Measurements from ENCODE around the gene TGFBRAP1.
A peak's percentile ranks its signal among the peaks of the same experiment; 100 is the strongest.

Gene TGFBRAP1

DNA sequence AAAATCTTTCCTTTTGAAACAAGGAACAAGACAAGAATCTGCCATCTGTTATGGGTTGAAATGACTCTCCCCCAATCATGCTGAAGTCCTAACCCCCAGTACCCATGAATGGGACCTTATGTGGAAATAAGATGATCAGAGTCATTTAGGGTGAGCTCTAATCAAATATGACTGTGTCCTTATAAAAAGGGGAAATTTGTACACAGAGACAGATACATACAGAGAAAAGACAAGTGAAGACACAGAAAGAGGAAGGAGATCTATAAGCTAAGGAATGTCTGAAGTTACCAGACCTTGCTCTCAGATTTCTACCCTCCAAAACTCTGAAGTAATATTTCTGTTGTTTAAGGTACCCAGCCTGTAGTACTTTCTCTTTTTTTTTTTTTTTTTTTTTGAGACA is 15.7 kb downstream of the TGFBRAP1 start:
- DNase-seq: no peak

DNA sequence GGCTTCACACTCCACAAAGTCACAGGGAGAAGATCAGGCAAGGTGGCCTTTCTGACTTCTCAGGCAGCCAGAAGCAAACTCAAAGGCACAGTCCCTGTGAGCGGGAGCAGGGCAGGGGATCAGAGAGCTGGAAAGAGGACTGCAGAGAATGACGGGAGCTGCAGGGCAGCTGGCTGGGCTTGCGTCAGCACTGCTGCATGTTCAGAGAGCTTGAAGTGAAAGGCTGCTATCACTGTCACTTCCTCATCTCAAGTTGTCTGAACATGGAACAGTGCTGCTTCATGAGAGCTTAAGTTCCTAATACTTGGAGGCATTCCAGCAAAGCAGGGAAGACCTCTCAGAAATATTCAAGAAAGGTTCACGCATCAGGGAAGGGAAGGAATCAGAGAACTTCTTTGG is 20.4 kb downstream of the TGFBRAP1 start:
- DNase-seq: no peak

DNA sequence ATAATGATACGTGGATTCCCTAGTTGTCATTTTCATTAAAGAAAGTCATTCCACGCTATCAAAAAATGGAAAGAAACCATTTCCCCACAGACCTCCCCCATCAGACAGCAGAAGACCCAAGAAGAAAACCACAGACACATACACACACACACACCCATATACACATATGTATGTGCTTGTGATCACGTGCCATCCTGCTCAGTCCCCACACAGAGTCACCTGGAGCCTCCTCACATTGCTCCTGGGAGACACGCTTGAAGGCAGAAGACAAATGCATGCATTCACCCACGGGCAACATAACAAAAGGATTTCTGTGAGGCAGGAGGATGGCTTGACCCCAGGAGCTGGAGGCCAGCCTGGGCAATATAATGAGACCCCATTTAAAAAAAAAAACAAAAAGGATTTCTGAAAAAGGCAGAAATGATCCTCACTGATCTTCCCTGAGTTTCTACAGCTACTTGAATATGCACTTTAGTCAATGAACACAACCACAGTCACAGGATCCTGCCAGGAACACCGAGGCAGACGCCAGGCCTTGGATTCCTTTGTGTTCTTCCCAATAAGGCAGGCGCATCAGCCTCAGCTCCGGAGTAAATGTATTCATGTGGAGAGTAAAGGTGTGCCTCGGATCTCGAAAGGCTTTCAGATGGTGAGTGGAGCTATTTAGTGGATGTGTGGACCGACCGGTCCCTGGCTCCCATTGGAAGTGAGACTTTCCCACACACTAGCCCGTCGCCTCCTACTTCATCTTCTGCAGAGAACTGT is 21.0 kb downstream of the TGFBRAP1 start:
- no peak for DNase-seq

DNA sequence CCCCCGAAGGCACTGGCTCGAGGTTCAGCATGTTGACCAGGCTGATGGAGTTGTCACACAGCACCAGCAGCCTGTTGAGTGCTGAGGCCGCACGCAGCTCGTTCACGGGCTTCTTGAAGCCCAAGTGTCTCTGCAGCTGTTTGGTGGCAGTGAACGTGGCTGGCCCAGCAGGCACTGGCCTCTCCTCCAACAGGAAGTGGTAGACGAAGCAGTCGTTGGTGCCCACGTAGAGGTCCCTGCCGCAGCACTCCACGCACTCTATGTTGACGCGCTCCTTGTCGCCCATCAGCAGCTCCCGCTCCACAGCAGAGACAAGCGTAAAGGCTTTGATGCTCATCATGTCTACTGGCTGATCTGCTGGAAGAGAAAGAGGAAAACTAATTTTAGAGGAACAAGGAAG is 21.6 kb downstream of the TGFBRAP1 start:
- no peak for DNase-seq

DNA sequence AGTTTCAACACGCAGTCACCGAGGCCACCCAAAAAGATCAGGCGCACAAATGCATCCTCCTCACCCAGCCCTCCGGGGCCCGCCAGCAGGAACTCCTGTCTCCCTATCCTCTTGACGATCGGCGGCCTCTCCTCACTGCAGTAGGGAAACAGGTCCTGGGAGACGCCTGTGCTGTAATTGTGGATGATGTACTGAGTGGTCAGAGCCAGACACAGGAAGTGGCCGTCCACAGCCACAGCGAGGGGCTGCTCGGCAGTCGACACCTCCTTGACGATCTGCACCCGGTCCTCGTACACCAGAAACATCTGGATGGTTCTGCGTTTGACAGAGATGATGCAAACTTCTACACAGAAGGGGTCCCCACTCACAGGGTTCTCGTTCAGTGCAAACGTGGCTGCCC is 22.0 kb downstream of the TGFBRAP1 start:
- DNase-seq: no peak

DNA sequence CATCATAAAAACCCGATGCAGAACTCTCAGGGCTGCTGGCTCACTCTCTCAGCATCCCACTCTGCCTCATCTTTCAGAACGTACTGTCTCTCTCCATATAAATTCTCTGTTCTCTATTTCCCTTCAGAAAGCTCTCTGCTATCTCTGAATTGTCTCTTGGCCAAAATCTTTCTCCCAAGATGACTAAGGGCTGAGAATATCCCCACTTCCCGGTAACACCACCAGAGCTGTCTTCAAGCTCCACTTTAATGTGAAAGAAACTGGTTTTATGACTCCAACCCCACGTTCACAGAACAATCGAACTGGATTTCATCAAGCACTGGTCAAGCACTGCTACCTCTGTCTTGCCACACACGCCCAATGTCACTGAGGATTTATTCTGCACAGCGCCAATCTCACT is 22.4 kb downstream of the TGFBRAP1 start:
- no peak for DNase-seq

DNA sequence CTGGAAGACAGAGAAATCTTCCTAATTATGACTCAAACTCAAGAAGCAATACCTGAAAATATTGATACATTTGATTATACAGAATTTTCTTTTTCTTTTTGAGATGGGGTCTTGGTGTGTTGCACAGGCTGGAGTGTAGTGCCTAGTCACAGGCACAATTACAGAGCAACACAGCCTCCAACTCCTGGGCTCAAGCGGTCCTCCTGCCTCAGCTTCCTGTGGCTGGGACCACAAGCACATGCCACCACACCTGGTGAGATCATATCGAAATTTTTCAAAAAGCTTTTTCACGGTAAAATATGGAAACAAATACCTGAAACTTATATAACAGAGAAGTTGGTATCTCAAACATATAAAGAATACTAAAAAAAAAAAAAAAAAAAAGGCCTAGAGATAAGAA is 27.9 kb downstream of the TGFBRAP1 start:
- no peak for DNase-seq

DNA sequence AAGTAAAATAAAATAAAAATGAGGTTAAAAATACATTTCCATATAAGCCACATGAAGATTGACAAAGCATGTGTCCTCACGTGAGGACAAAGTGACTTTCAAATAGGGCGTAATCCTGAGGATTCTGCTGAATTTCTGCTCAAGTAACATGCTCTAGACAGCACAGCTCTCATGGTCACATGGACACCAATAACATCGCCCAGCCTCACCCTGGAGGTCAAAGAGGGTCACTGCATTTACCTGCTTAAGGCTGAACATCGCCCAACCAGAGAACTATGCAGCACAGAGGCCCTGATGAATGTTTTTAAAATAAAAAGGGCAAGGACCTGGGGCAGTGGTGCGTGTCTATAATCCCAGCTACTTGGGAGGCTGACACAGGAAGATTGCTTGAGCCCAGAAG is 30.2 kb downstream of the TGFBRAP1 start:
- DNase-seq: no peak

DNA sequence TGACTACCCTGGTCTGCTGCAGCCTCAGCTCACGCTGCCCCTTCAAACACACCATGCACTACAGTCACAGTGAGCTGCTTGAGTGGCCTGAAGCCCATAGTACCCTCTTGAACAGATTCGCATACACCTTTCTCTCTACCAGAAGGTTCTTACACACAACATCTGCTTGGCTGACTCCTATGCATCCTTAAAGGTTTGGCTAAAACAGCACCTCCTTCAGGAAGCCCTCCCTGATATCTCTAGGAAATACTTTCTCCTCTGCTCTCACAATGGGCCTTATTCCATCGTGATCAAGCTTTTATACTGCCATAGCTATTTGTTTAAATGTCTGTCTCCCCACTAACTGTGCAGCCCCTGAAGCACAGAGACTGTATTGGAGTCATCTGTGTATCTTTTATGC is 31.5 kb downstream of the TGFBRAP1 start:
- DNase-seq: no peak

DNA sequence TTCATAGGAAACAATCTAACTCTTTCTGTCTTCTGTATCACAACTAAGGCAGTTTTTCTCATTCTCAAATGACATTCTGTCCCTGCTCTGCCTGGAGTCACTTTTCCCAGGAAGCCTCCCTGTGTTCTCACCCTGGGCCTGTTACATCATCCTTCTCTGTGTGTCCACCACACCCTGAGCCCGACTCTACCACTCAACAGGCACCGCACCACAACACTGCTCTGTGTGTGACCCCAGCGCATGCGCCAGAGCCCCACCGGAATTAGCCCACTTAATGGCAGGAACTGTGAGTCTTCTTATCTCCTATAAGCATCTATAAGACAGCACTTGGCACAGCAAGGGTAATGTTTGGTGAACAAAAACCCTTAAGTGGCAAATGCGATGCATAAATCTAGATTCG is 32.3 kb downstream of the TGFBRAP1 start:
- no peak for DNase-seq

DNA sequence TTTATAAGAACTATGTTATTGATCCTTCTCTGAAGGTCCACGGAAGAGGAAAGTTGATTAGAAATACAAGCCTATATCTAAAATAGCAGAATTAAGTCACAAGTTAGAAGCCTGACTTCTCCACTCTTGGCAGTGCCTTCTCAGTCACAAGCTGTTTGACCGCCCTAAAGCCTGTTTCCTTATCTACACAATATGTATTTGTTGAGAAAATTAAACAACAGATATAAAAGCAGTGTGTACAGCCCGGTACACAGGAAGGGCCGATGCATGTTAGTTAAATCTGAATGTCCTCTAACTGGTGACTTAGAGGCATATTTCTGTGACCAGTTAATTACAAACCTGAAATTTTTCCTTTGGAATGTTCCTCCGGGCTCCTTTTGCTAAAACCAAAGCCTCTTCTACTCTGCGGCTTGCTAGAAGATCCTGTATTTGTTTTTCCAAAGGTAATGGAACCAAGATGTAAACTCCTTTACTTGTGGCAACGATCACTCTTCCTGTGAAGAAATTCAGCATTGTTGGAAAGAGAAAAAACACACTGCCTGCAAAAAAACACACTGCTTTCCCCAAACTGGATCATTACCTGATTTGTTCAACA is 33.4 kb downstream of the TGFBRAP1 start:
- DNase-seq: no peak

DNA sequence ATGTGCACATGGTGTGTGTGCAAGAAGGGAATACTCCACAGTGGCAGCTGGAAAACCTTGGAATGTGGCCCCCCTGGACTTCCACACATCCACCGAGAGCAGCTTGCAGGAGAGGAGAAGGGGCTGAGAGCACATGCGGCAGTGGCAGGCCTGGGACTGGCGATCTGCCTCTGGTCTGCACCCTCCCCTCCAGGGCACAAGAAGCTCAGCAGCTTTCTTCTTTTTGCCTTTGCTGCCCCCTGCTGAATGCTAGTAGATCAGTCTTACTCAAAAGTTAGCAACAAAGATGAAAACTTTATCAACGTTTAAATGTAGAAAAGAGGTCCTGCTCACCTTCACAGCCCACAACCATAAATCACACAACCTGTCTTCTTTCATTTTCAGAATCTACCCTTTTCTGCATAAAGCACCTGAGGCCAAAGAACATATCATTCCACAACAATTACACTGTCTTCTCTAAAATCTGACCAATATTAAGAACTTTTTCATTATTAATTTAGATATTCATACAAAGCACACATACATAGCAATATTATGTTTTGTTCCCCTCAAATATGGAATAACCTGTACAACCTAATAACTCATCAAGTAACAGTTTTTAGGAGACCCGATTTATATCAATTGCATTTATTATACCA is 34.6 kb downstream of the TGFBRAP1 start:
- DNase-seq: peak in 1 of 2 donors; percentile 9

DNA sequence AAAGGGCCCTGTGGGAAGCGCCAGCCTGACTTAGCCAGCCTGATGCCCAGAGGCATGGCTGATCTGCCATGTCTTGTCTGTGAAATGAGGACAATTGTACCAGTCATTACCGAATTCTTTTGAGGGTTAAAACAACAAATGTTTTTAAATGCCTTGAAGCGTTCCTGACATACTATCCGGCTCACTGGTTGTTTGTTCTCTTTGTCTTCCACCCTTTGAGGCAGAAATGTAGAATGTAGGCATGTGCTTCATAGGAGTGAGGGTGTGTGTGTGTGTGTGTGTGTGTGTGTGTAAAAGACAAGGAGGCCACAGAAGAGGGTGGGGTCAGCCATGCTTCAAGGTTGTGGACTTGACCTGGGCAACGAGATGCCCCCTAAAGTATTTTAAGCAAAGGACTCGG is 35.5 kb downstream of the TGFBRAP1 start:
- DNase-seq: no peak

DNA sequence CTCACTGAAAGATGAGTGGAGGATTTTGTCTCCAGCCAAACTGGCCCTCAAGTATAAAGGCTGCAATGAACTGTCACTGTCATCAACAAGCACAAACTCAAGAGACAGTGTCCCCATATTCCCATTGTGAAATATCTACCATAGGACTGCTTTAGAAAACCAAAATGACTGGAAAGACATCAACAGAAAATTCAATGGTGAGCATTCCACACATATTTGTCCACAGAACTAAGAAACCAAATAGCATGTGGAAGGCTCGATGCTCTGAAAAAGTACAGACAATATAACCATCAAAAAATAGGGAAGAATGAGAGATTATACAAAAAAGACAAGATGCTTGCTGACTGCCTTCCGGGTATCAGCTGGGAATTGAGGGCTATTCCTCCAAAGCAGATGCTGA is 37.6 kb downstream of the TGFBRAP1 start:
- no peak for DNase-seq

DNA sequence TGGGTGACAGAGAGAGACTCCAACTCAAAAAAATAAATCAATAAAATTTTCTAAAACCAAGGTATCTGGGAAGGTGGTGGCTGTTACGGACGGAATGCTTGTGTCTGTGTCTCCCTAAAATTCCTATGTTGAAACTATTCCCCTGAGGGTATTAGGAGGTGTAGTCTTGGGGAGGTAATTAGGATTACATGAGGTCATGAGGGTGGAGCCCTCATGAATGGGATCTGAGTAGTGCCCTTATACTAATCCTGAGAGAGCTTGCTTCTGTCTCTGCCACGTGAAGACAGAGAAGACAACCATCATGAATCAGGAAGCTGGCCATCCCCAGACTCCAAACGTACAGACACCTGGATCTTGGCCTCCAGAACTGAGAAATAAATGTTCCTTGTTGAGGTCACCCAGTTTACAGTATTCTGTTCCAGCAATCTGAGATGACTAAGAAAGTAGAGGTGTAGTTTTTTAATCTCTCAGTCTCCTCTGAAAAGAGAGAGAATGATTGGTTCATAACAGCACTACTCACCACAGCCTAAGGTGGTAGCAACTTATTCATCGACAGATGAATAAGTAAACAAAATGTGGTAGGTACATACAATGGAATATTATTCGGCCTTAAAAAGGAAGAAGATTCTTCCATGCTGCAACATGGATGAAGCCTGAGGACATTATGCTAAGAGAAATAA is 38.4 kb downstream of the TGFBRAP1 start:
- DNase-seq: no peak

DNA sequence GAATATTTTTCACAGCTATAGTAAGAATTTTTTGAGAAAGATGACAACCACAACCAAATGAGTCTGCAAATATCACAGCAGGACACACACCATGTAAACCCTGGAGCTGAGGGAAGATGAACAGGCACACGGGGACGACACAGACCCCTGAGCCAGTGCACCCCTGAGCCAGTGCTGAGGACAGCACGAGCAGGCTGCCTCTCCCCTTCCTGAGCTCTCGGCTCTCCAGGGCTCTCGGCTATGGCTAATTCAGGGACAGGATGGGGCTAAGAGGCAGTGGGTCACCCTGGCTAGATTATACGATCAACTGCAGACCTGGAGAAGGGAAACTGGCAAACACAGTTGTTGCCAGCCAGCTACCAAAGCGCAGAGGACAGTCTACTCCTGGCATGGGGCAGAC is 41.4 kb downstream of the TGFBRAP1 start:
- no peak for DNase-seq

DNA sequence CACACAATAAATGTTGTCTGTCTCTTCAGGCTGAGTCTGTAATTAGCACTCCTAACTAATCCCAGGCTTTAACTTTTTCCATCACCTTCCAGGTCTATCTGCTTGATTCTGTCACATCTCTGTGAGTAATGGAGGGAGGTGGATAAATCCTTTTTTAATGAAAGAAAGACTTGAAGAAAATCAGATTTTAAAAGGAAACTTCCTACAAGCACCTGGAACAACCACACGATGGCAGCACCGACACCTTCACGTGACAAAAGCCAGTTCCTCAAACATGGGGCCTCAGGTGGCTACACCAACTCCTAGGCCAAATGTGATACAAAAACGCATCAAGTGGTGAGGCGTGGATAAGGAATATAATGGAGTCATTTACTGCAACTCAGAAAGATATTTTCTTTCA is 41.8 kb downstream of the TGFBRAP1 start:
- peak in 1 of 2 donors; percentile 5 for DNase-seq

DNA sequence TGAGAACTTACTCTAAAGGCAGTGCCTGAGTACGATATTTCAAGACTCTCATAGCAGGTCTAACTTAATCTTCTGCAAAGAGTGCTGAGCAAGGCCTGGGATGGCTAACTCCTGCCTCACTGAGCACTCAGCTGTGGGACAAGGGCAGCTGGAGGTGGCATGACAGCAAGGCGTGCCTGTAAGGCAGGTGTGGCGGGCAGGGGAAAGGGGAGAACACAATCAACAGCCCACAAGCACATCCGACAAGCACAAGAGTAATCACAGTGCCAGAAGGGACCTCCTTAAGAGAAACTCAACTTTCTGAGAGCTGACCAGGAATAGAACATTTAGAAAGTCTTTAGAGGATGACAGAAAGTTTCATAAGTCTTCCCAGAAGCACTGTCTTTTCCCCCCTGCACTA is 46.0 kb downstream of the TGFBRAP1 start:
- DNase-seq: no peak

DNA sequence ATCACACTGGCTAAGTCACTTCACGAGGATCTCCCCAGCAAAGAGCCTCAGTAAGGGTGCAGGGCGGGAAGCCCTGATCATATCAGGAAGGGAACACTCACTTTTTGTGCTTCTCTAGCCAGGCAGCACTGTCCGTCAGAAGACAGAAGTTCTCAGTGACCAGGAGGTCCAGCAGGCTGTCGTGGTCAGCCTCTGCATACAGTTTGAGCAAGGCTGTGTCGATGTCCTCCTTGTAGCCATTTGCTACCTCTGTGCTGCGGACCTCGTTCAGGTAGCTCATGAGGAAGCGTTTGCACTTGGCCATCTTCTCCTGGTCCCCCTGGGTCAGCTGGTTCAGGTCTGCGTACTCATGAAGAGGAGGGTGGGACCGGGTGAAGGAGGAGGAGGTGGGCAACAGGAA is 49.3 kb downstream of the TGFBRAP1 start:
- DNase-seq: no peak

DNA sequence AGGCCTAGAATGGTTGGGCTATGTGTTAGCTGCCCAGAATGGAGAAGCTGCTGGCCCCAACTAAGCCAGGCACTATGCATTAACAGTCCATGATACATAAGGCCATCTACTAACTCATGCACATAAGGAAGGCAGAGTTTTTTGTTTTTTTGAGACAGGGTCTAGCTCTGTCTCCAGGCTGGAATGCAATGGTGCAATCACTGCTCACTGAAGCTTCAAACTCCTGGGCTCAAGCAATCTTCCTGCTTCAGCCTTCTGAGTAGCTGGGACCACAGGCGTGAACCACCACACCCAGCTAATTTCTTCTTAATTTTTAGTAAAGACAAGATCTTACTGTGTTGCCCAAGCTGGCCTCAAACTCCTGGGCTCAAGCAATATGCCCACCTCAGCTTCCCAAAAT is 50.4 kb downstream of the TGFBRAP1 start:
- DNase-seq: no peak

DNA sequence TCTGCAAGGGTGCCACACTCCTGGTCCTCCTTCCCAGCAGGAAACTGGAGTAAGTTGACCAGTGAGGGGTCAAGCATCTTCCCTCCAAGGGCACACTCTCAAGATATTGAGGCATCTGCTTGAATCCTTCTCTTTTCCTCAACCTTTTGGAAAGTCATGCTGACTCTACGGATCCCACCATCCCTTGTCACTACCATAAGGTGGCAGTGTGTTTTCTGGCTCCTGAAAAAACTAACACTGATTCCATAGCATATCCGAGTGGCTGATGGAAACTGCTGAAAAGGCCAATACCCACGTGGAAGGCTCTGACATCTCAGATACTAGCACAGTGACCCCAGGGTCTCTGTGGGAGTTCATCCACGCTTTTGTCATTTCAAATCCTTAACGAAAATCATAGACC is 50.9 kb downstream of the TGFBRAP1 start:
- no peak for DNase-seq

DNA sequence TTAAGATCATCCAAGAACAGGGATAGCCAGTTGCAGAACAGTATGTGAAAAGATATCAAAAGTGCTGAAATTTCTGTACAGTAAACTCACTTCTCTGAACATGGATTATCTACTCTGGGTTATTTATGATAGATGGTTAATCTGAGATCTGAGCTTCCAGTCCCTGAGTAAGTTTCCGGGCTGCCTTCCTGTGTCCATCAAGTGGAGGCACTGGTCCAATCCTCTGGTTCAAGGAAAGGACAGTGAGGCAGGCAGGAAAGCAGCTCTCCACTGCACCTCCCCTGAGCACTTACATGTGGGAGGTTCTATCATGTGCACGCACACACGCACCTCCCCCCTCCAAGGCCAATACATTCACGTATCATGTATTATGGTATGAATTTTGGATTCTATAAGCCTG is 55.5 kb downstream of the TGFBRAP1 start:
- DNase-seq: no peak

DNA sequence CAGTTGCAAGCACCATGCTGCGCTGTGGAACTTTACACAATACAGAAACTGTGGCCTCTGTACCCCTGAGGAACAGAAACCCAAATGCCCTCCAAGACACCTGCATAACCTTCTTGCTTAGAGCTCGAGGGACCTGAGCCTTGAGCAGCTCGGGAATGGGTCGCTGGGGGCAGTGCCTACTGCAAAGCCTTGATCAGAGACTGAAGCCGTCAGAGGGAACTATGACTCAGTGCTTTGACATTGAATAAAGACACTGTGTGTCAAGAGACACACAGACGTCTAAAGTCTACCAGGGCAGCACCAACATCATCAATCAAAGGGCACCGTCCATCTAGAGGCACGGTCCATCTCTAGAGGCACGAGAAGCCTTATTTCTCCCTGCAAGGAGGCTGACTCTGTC is 57.4 kb downstream of the TGFBRAP1 start:
- DNase-seq: no peak

All from activated CD4-positive, alpha-beta T cell treated with anti-CD3 and anti-CD28 coated beads for 4 hours (primary cell).